A549 (cell line): Measurements from ENCODE around the gene CUL7. TPM values are rescaled to one million over a fixed set of nuclear protein-coding genes. Genes with fewer than 3 reads are reported as not detected.
A peak's percentile ranks its signal among the peaks of the same experiment; 100 is the strongest.

Source experiments
- ATAC-seq, 2 experiments: fragments of 200-7000 bp in 1 of 2; fragments of >200 bp in 1 of 2; cut with Nextera tagmentation in 1 of 2; cut with Tn5 transposase in 1 of 2; 3 replicates each; pipeline versions ENCODE4 v1.8.0 to v1.9.1; 2018 to 2020; ENCODE audit warnings: mild to moderate bottlenecking in 1 of 2, moderate library complexity in 1 of 2
- CTCF ChIA-PET: fragments of 300-600 bp; sonication (Branson Sonifier 250); formaldehyde crosslinking; extraction: SDS; loops from one replicate; lab custom pipeline; 2021; ENCODE audit warnings: antibody characterized with exemption, inconsistent platforms; lab: Yijun Ruan, JAX
- POLR2A ChIA-PET: fragments of 350-600 bp; formaldehyde crosslinking; extraction: SDS; loops from one replicate; lab custom pipeline; 2021; ENCODE audit warnings: antibody characterized with exemption, inconsistent platforms; lab: Yijun Ruan, JAX
- DNase-seq, 2 experiments: peaks; one replicate each; pipeline versions ENCODE4 v3.0.0 to v3.0.0-alpha.2; 2011 to 2016; ENCODE audit warnings: low read depth in 1 of 2, low spot score in 1 of 2
- FAIRE-seq: peaks from 2 replicates; lab custom pipeline; 2011; peaks lifted over from hg19 to GRCh38; lab: Jason Lieb, UNC
- H3K27ac ChIP-seq, 2 experiments: fragments of >200 bp; sonication (Bioruptor Twin); formaldehyde crosslinking; 3 replicates each; pipeline ENCODE4 v1.5.1; 2016 to 2017
- H3K4me1 ChIP-seq: fragments of >200 bp; sonication (Bioruptor Twin); formaldehyde crosslinking; 3 replicates; pipeline ENCODE4 v1.6.1; 2016
- H3K4me2 ChIP-seq: fragments of >200 bp; sonication (Bioruptor Twin); formaldehyde crosslinking; 3 replicates; pipeline ENCODE4 v1.6.1; 2016
- H3K4me3 ChIP-seq: fragments of >200 bp; sonication (Bioruptor Twin); formaldehyde crosslinking; 3 replicates; pipeline ENCODE4 v1.5.1; 2016
- H3K9me3 ChIP-seq: fragments of >200 bp; sonication (Bioruptor Twin); formaldehyde crosslinking; 3 replicates; pipeline ENCODE4 v1.6.1; 2016
- CBX8 ChIP-seq: fragments of 200-600 bp; sonication (generic); IDR thresholded peaks from 2 replicates; pipeline ENCODE4 v1.6.1; 2016
- CEBPB ChIP-seq, 2 experiments: fragments of >200 bp in 1 of 2; sonication (Bioruptor Twin) in 1 of 2; formaldehyde crosslinking in 1 of 2; IDR thresholded peaks; 2 replicates each; pipeline ENCODE4 v1.6.1; 2012 to 2016
- CHD4 ChIP-seq: fragments of 200-600 bp; sonication (generic); IDR thresholded peaks from 2 replicates; pipeline ENCODE4 v1.6.1; 2016; ENCODE audit warnings: antibody characterized with exemption, mild to moderate bottlenecking, borderline replicate concordance
- EHF ChIP-seq: fragments of 250-450 bp; sonication (Bioruptor Pico); IDR thresholded peaks from 2 replicates; pipeline ENCODE4 v1.5.0; 2020; ENCODE audit warnings: mild to moderate bottlenecking
- EHMT2 ChIP-seq: fragments of 200-600 bp; sonication (generic); IDR thresholded peaks from 2 replicates; pipeline ENCODE4 v1.6.1; 2016; ENCODE audit warnings: antibody characterized with exemption, low read depth, mild to moderate bottlenecking, moderate library complexity
- EP300 ChIP-seq, 2 experiments: fragments of >200 bp; sonication (Bioruptor Twin); formaldehyde crosslinking; IDR thresholded peaks; 2 replicates in 1 of 2; 3 replicates in 1 of 2; pipeline ENCODE4 v1.6.1; 2016 to 2017
- ESRRA ChIP-seq: fragments of 150-350 bp; IDR thresholded peaks from 2 replicates; pipeline ENCODE4 v1.6.1; 2014; ENCODE audit warnings: mild to moderate bottlenecking, low read length, borderline replicate concordance
- FOSB ChIP-seq: fragments of 250-450 bp; sonication (Bioruptor Pico); IDR thresholded peaks from 2 replicates; pipeline ENCODE4 v1.5.0; 2020; ENCODE audit warnings: mild to moderate bottlenecking, moderate library complexity
- FOSL2 ChIP-seq, 2 experiments: fragments of 450-650 bp in 1 of 2; fragments of >200 bp in 1 of 2; sonication (Bioruptor Twin) in 1 of 2; formaldehyde crosslinking; IDR thresholded peaks; 2 replicates each; pipeline versions ENCODE4 v1.5.0 to v1.6.1; 2016 to 2020; ENCODE audit warnings: mild to moderate bottlenecking in 1 of 2, moderate library complexity in 1 of 2
- HDAC2 ChIP-seq: fragments of 200-600 bp; sonication (generic); IDR thresholded peaks from 2 replicates; pipeline ENCODE4 v1.6.1; 2016
- HOXA7 ChIP-seq: fragments of 250-450 bp; sonication (Bioruptor Pico); IDR thresholded peaks from 2 replicates; pipeline ENCODE4 v1.5.0; 2020; ENCODE audit warnings: mild to moderate bottlenecking, moderate library complexity
- JUN ChIP-seq, 2 experiments: fragments of >200 bp; sonication (Bioruptor Twin); formaldehyde crosslinking; IDR thresholded peaks; 2 replicates in 1 of 2; 3 replicates in 1 of 2; pipeline ENCODE4 v1.6.1; 2016 to 2017
- JUNB ChIP-seq: fragments of >200 bp; sonication (Bioruptor Twin); formaldehyde crosslinking; IDR thresholded peaks from 2 replicates; pipeline ENCODE4 v1.6.1; 2016
- KDM5A ChIP-seq: fragments of 200-600 bp; sonication (generic); IDR thresholded peaks from 2 replicates; pipeline ENCODE4 v1.6.1; 2016; ENCODE audit warnings: antibody characterized with exemption, mild to moderate bottlenecking
- MYC ChIP-seq: IDR thresholded peaks from 2 replicates; pipeline ENCODE4 v1.6.1; 2012; ENCODE audit warnings: mild to moderate bottlenecking, inconsistent platforms, low read length, improper control_type of control experiment, borderline replicate concordance
- PHF8 ChIP-seq: fragments of 200-600 bp; sonication (generic); IDR thresholded peaks from 2 replicates; pipeline ENCODE4 v1.6.1; 2016; ENCODE audit warnings: low read depth, mild to moderate bottlenecking, antibody characterized with exemption, moderate library complexity, borderline replicate concordance
- POLR2AphosphoS2 ChIP-seq: conservative IDR thresholded peaks from 2 replicates; pipeline ENCODE4 v1.6.1; 2012; ENCODE audit warnings: low read length, improper control_type of control experiment, inconsistent platforms
- REST ChIP-seq: fragments of 200-600 bp; sonication (generic); IDR thresholded peaks from 2 replicates; pipeline ENCODE4 v1.6.1; 2016; ENCODE audit warnings: antibody characterized with exemption, mild to moderate bottlenecking, moderate library complexity
- RNF2 ChIP-seq: fragments of 200-600 bp; sonication (generic); IDR thresholded peaks from 2 replicates; pipeline ENCODE4 v1.6.1; 2016; ENCODE audit warnings: low read depth, mild to moderate bottlenecking, antibody characterized with exemption, moderate library complexity, borderline replicate concordance
- SREBF2 ChIP-seq: fragments of 450-650 bp; IDR thresholded peaks from 2 replicates; pipeline ENCODE4 v1.6.1; 2014; ENCODE audit warnings: mild to moderate bottlenecking, moderate library complexity
- TFCP2L1 ChIP-seq: fragments of 250-450 bp; sonication (Bioruptor Pico); IDR thresholded peaks from 2 replicates; pipeline ENCODE4 v1.5.0; 2021; ENCODE audit warnings: mild to moderate bottlenecking
- USF2 ChIP-seq: fragments of 450-650 bp; IDR thresholded peaks from 2 replicates; pipeline ENCODE4 v1.6.1; 2014; ENCODE audit warnings: antibody characterized with exemption
- ZC3H11A ChIP-seq: fragments of 450-650 bp; IDR thresholded peaks from 2 replicates; pipeline ENCODE4 v1.6.1; 2014; ENCODE audit warnings: antibody characterized with exemption, mild to moderate bottlenecking
- ZFP36 ChIP-seq: fragments of 450-650 bp; IDR thresholded peaks from 2 replicates; pipeline ENCODE4 v1.6.1; 2014; ENCODE audit warnings: borderline replicate concordance; ENCODE audit not compliant: partially characterized antibody
- ZSCAN20 ChIP-seq: fragments of 250-450 bp; sonication (Bioruptor Pico); IDR thresholded peaks from 2 replicates; pipeline ENCODE4 v1.8.0; 2022; ENCODE audit warnings: mild to moderate bottlenecking, moderate library complexity
- WGBS: methylation state at CpG from one replicate; pipeline ENCODE4 v1.1.6; 2017; ENCODE audit errors: missing lambda C conversion rate; 5-methylcytosine and 5-hydroxymethylcytosine counted together
- polyA plus RNA-seq, 4 experiments: library from polyadenylated mRNA; depleted of rRNA in 3 of 4; stranded (reverse); fragments of >200 nt; fragmentation: RNase III in 1 of 4; extraction: RNeasy Plus Mini Kit Qiagen cat#74134 plus additional on column Dnase treatment in 1 of 4; gene quantifications; 2 replicates in 3 of 4; 3 replicates in 1 of 4; pipeline ENCODE4 v1.2.3, GENCODE V29; 2011 to 2017
- TF ChIP-seq, protein P1 (sequence below): IDR thresholded peaks from 2 replicates; pipeline ENCODE4 v1.6.1; 2012; ENCODE audit warnings: low read depth, borderline replicate concordance
- TF ChIP-seq, protein P2 (sequence below): fragments of 150-350 bp; IDR thresholded peaks from 2 replicates; pipeline ENCODE4 v1.6.1; 2014; ENCODE audit warnings: low read depth, mild to moderate bottlenecking, low read length
- TF ChIP-seq, protein P3 (sequence below): fragments of 250-450 bp; sonication (Bioruptor Pico); IDR thresholded peaks from 2 replicates; pipeline ENCODE4 v1.5.0; 2021; ENCODE audit warnings: mild to moderate bottlenecking, moderate library complexity, borderline replicate concordance

Gene CUL7
- polyA plus RNA-seq, 2 of the 4 experiments (the other 2 are of a cell fraction), result 10.0 to 12.1 TPM

DNA sequence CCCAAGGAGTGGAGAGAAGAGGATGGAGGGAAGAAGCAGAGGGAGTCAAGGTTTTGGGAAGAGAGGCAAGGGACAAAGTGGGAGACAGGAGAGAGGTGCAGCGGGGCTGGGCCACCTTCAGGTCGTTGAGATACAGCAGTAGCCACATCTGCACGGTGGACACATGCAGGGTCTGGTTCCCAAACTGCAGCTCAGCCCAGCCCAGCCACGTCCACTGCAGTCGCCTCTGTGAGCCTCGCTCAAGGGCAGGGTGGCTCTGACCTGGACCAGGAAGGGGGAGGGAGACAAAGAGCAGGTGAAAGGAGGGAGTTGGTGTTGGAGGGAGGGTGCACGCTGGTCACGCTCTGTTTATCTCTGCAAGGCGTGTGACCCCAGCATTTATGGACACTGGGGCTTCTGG, 14.9 kb downstream of the CUL7 start:
- FAIRE-seq (no peak), DNase-seq (no peak), ATAC-seq (peak in 1 of 2 experiments; percentile 15; a peak in 1 of 6 replicates)
- TF ChIP-seq CHD4 (no peak), CBX8 (no peak), SREBF2 (no peak), HDAC2 (no peak), CEBPB (IDR thresholded peaks at IDR 0.05) (no peak), ZFP36 (no peak), TFCP2L1 (no peak), KDM5A (no peak), HOXA7 (CRISPR knock-in tag) (no peak), ZC3H11A (no peak), FOSL2 (IDR thresholded peaks at IDR 0.05) (no peak), FOSL2 (CRISPR knock-in tag; IDR thresholded peaks at IDR 0.05) (no peak), PHF8 (no peak), MYC (no peak), EHF (CRISPR knock-in tag) (no peak)
- TF ChIP-seq, protein P1, sequence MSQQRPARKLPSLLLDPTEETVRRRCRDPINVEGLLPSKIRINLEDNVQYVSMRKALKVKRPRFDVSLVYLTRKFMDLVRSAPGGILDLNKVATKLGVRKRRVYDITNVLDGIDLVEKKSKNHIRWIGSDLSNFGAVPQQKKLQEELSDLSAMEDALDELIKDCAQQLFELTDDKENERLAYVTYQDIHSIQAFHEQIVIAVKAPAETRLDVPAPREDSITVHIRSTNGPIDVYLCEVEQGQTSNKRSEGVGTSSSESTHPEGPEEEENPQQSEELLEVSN, result no peak
- Histone ChIP-seq H3K27ac (no peak overlapping the region), H3K9me3 (no peaks in the 10 kb centered on the region), H3K4me1 (no peaks in the 10 kb centered on the region), H3K4me2 (no peak overlapping the region), H3K4me3 (no peak overlapping the region)
- ChIA-PET CTCF (interaction anchor here (1.5 kb wide), 1 partner anchor 104 kb away, joined by 3 read pairs; no protein-coding TSS in a partner anchor), POLR2A (no interaction called here)
- WGBS, result 88% methylated on average over 9 of the region's 9 CpGs

DNA sequence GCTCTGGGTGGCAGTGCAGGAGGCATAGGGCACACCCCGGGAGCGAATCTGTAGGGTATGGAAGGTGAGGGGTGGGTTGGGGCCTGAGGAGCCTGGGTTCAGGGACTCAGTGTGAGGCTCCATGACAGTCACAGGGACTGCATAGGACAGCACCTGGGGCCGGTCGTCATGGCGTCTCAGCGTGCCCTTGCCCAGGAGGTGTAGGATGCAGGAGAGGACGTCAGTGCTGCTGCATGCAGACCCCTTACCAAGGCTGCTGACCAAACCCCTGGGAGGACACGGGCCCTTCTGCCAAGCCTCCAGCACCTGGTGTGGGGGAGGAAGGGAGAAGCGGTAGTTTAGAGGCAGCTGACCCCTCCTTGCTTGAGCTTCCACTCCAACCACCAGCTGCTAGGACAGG, 15.9 kb downstream of the CUL7 start:
- no peaks in the 10 kb centered on the region for H3K9me3 ChIP-seq
- DNase-seq (no peak), ATAC-seq (no peak; a peak in 1 of 6 replicates), FAIRE-seq (no peak)
- no peaks in the 10 kb centered on the region for H3K4me1 ChIP-seq
- ChIA-PET POLR2A (no interaction called here), CTCF (interaction anchor here (1.5 kb wide), 1 partner anchor 105 kb away, joined by 3 read pairs; no protein-coding TSS in a partner anchor)
- WGBS, result 83% methylated on average over 8 of the region's 9 CpGs
- no peak overlapping the region for H3K4me2 ChIP-seq
- H3K4me3 ChIP-seq, result no peak overlapping the region
- H3K27ac ChIP-seq, result no peak overlapping the region
- TF ChIP-seq, protein P2, sequence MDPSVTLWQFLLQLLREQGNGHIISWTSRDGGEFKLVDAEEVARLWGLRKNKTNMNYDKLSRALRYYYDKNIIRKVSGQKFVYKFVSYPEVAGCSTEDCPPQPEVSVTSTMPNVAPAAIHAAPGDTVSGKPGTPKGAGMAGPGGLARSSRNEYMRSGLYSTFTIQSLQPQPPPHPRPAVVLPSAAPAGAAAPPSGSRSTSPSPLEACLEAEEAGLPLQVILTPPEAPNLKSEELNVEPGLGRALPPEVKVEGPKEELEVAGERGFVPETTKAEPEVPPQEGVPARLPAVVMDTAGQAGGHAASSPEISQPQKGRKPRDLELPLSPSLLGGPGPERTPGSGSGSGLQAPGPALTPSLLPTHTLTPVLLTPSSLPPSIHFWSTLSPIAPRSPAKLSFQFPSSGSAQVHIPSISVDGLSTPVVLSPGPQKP, result no peak
- no peak for TF ChIP-seq USF2
- no peak for TF ChIP-seq RNF2
- no peak for TF ChIP-seq ZC3H11A
- TF ChIP-seq ZSCAN20 (CRISPR knock-in tag), result no peak
- TF ChIP-seq ESRRA, result no peak
- no peak for TF ChIP-seq POLR2AphosphoS2
- no peak for TF ChIP-seq JUN (IDR thresholded peaks at IDR 0.05)
- TF ChIP-seq FOSB (CRISPR knock-in tag), result no peak
- no peak for TF ChIP-seq REST
- no peak for TF ChIP-seq CEBPB (IDR thresholded peaks at IDR 0.05)
- no peak for TF ChIP-seq HOXA7 (CRISPR knock-in tag)
- TF ChIP-seq, protein P3, sequence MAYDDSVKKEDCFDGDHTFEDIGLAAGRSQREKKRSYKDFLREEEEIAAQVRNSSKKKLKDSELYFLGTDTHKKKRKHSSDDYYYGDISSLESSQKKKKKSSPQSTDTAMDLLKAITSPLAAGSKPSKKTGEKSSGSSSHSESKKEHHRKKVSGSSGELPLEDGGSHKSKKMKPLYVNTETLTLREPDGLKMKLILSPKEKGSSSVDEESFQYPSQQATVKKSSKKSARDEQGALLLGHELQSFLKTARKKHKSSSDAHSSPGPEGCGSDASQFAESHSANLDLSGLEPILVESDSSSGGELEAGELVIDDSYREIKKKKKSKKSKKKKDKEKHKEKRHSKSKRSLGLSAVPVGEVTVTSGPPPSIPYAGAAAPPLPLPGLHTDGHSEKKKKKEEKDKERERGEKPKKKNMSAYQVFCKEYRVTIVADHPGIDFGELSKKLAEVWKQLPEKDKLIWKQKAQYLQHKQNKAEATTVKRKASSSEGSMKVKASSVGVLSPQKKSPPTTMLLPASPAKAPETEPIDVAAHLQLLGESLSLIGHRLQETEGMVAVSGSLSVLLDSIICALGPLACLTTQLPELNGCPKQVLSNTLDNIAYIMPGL (CRISPR knock-in tag), result no peak
- no peak for TF ChIP-seq FOSL2 (IDR thresholded peaks at IDR 0.05)
- no peak for TF ChIP-seq FOSL2 (CRISPR knock-in tag; IDR thresholded peaks at IDR 0.05)
- TF ChIP-seq EP300 (IDR thresholded peaks at IDR 0.05), result no peak
- TF ChIP-seq, protein P1, result no peak
- no peak for TF ChIP-seq JUNB
- no peak for TF ChIP-seq EHMT2
- no peak for TF ChIP-seq EHF (CRISPR knock-in tag)
